Activated CD4-positive, CD25-positive, alpha-beta regulatory T cell (primary cell): ENCODE data around the gene CCR7.
"Not testable (repeated sequence)": the region's sequence is repeated elsewhere in the genome, so short reads cannot be mapped to it uniquely, and the experiment has no call there.

Source experiments
- DNase-seq, 4 experiments: peaks; one replicate each; lab custom pipeline; 2025; lab: John Stamatoyannopoulos, UW

The CCR7 gene

GRCh38 chr17:40597156-40597555 lies 31.9 kb upstream of the CCR7 start:
- DNase-seq = no peak

- no peak for DNase-seq
Observed at GRCh38 chr17:40596261-40596919, 31.1 kb upstream of the CCR7 start.

- DNase-seq = no peak
Observed at GRCh38 chr17:40590742-40591141, 25.5 kb upstream of the CCR7 start.

GRCh38 chr17:40588552-40588951 lies 23.3 kb upstream of the CCR7 start:
- no peak for DNase-seq

- DNase-seq = not testable (repeated sequence)
Observed at GRCh38 chr17:40586264-40586663, 21.0 kb upstream of the CCR7 start.

GRCh38 chr17:40584950-40585349 lies 19.7 kb upstream of the CCR7 start:
- DNase-seq = not testable (repeated sequence)

- peak in 2 of 4 experiments; percentile 63 to 68 for DNase-seq
Observed at GRCh38 chr17:40582328-40582901, 17.1 kb upstream of the CCR7 start.

GRCh38 chr17:40580140-40580539 lies 14.9 kb upstream of the CCR7 start:
- no peak for DNase-seq

- no peak for DNase-seq
Observed at GRCh38 chr17:40579471-40579870, 14.2 kb upstream of the CCR7 start.

GRCh38 chr17:40577611-40578065 lies 12.4 kb upstream of the CCR7 start:
- DNase-seq = no peak

- DNase-seq = no peak
Observed at GRCh38 chr17:40576113-40576740, 11.0 kb upstream of the CCR7 start.

- no peak for DNase-seq
Observed at GRCh38 chr17:40574292-40574691, 9.0 kb upstream of the CCR7 start.

- DNase-seq = not testable (repeated sequence)
Observed at GRCh38 chr17:40572245-40572993, 7.1 kb upstream of the CCR7 start.

- DNase-seq = no peak
Observed at GRCh38 chr17:40568074-40568836, 3.0 kb upstream of the CCR7 start.

GRCh38 chr17:40567377-40567776 lies 2.1 kb upstream of the CCR7 start:
- no peak for DNase-seq

GRCh38 chr17:40565769-40566409 lies 617 bp upstream of the CCR7 start:
- no peak for DNase-seq

- no peak for DNase-seq
Observed at GRCh38 chr17:40564195-40564882, 933 bp downstream of the CCR7 start.

- DNase-seq = peak in 1 of 4 experiments; percentile 44
Observed at GRCh38 chr17:40563220-40564052, 1.8 kb downstream of the CCR7 start.

- no peak for DNase-seq
Observed at GRCh38 chr17:40562838-40563219, 2.4 kb downstream of the CCR7 start.
